Peyer's patch (tissue), 4 donors: Measurements from ENCODE around the gene TANC2. TPM values are rescaled to one million over a fixed set of nuclear protein-coding genes. Genes with fewer than 3 reads are reported as not detected.

ENCODE experiments used
- DNase-seq, 3 donors: peaks; one replicate each; pipeline ENCODE4 v3.0.0-alpha.2; 2017 to 2019
- H3K27ac ChIP-seq, 4 donors: fragments of 200-600 bp; sonication (generic); one replicate each; pipeline ENCODE4 v1.5.1; 2016 to 2019
- H3K27me3 ChIP-seq, 2 donors: fragments of 200-600 bp; sonication (generic); one replicate each; pipeline ENCODE4 v1.5.1; 2019
- H3K36me3 ChIP-seq, 3 donors: fragments of 200-600 bp; sonication (generic); one replicate each; pipeline ENCODE4 v1.5.1; 2016 to 2019
- H3K4me1 ChIP-seq, 4 donors: fragments of 200-600 bp; sonication (generic); one replicate each; pipeline ENCODE4 v1.5.1; 2016 to 2019
- H3K4me3 ChIP-seq, 4 donors: fragments of 200-600 bp; sonication (generic); 1 replicate in 3 of 4; 2 replicates in 1 of 4; pipeline ENCODE4 v1.5.1; 2016 to 2019; ENCODE audit warnings: mild to moderate bottlenecking in 1 of 4
- H3K9me3 ChIP-seq, 4 donors: fragments of 200-600 bp; sonication (generic); one replicate each; pipeline ENCODE4 v1.5.1; 2016 to 2019; ENCODE audit warnings: mild to moderate bottlenecking in 1 of 4
- POLR2A ChIP-seq, 2 donors: fragments of 450-650 bp; IDR thresholded peaks; one replicate each; pipeline ENCODE4 v1.5.1; 2017; ENCODE audit warnings: antibody characterized with exemption in 2 of 2, mild to moderate bottlenecking in 2 of 2, moderate library complexity in 2 of 2
- total RNA-seq, 4 donors: library from RNA; depleted of rRNA; stranded (reverse); fragments of >200 nt; gene quantifications; one replicate each; pipeline ENCODE4 v1.1.0, GENCODE V29; 2016
- TF ChIP-seq, protein P1 (sequence below), 6 experiments: fragments of 450-650 bp in 4 of 6; fragments of 200-600 bp in 2 of 6; sonication (generic) in 1 of 6; IDR thresholded peaks; one replicate each; pipeline ENCODE4 v1.5.1; 2017 to 2019; ENCODE audit warnings: antibody characterized with exemption in 6 of 6, mild to moderate bottlenecking in 3 of 6, moderate library complexity in 1 of 6

The TANC2 gene
- total RNA-seq, result 10 to 100 TPM in 2 of 4 donors, 1 to 10 TPM in 2; 3.2 to 21.5 (median 7.8) TPM

DNA sequence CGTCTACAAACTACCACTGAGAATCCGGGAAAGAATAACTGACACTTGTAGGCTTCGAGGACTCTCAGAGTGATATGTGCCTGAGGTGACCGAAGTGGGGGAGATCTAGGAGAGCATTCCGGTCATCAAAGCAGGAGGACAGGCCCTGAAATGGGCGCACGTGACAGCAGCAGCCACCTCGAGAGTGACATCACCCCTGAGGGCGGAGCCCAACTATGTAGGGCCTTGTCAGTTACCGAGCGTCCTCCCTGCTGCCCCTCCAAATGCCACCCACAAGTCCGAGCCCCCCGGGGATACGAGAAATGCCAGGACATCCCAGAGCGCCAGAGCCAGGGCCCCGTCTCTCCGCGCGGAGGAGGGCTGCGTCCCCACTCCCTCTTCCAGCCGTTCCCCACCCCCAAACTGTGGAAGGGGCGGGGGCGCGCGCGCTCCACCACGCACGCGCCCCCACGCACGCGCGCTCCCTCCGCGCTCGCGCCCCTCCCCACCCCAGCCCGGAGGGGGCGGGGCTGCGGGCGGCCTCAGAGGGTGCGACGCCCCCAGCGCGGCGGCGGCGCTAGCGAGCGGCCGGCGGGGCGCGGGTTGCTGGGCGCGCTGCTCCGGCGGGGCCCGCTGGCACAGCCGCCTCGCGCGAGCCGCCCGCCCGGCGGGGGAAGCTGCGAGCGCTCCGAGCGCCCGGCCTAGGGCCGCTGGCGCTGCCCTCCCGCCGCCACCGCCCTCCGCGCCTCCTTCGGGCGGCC, at the start of gene TANC2:
TANC2 (plus strand) TSS at position 550 of the 740 bp plus-strand sequence. CDS start 43,325 bp downstream, outside the sequence.
- no peaks in the 10 kb centered on the region for H3K36me3 ChIP-seq
- H3K9me3 ChIP-seq, result no peaks in the 10 kb centered on the region
- no peak for TF ChIP-seq POLR2A (IDR thresholded peaks at IDR 0.05)
- TF ChIP-seq, protein P1, sequence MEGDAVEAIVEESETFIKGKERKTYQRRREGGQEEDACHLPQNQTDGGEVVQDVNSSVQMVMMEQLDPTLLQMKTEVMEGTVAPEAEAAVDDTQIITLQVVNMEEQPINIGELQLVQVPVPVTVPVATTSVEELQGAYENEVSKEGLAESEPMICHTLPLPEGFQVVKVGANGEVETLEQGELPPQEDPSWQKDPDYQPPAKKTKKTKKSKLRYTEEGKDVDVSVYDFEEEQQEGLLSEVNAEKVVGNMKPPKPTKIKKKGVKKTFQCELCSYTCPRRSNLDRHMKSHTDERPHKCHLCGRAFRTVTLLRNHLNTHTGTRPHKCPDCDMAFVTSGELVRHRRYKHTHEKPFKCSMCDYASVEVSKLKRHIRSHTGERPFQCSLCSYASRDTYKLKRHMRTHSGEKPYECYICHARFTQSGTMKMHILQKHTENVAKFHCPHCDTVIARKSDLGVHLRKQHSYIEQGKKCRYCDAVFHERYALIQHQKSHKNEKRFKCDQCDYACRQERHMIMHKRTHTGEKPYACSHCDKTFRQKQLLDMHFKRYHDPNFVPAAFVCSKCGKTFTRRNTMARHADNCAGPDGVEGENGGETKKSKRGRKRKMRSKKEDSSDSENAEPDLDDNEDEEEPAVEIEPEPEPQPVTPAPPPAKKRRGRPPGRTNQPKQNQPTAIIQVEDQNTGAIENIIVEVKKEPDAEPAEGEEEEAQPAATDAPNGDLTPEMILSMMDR (IDR thresholded peaks at IDR 0.05), result no peak
- no peaks in the 10 kb centered on the region for H3K27me3 ChIP-seq
- peak within 1 kb of the TSS; percentile 77 to 91 (median 83) for H3K27ac ChIP-seq
- DNase-seq, result peak; percentile 75 to 93 (median 76)
- peaks cover 0 to 18% (median 4%) of the 10 kb centered on the region in 4 donors for H3K4me1 ChIP-seq
- peak within 1 kb of the TSS; percentile 55 to 93 (median 74) for H3K4me3 ChIP-seq

DNA sequence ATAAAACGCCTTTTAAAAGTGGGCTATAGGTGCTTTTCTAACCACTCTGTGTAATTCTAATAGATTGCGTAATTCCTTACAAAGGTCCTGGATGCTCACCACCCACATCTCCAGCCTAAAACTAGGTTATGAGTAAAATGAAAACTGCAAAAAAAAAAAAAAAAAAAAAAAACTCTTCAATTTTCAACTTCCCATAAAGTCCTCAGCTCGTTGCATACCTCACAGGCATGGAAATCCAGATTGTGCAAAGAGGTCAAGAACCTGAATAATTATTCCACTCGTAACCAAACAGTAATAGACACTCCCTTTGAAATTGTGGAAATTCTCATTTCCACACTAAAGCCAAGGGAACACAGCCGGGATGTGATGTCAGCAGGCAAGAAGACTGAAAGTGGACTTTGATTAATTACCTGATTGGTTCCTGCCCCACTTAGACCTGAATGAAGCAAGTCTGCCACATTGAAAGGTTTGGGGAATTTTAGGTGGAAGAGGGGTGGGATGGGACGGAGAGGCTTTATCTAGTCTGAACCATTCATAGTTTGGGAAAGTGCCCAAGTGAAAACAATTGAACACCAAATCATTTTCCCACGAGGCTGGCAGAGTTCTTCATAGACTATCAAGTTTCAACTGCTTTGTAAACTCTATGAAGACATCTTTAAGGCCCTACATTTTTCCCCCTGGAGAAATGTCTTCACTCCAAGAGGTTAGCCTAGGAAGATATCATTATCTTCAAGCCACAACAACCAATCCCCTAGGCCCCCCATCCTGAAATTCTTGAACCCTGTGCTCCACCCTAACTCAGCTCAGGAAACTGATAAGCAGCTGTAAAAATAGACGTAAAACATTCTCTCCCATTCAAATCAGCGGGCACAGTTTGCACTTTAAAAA, 49.1 kb upstream of the TANC2 start:
- no peak for DNase-seq
- H3K36me3 ChIP-seq, result no peaks in the 10 kb centered on the region

DNA sequence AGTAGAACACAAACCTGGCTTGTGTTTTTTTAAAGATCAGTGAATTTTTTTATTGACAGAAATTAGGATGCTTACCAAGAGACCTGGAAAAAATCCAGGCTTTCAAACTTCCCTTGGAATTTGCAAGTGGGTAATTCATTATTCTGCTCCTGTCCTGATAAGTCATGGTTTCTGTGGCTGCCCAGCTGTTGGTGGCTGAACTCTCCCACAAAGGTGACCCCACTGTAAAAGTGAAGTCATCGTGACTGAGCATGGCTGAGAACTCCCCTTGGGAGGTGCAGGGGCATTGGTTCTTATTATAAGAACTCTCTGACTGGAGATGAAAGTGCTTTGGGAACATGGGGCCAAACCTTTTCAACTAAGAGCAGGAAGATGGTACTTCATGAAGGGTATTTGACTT, 46.6 kb upstream of the TANC2 start:
- Histone ChIP-seq H3K4me1 (no peaks in the 10 kb centered on the region), H3K9me3 (no peaks in the 10 kb centered on the region), H3K4me3 (no peak overlapping the region), H3K27ac (no peak overlapping the region), H3K36me3 (no peaks in the 10 kb centered on the region), H3K27me3 (no peaks in the 10 kb centered on the region)
- no peak for DNase-seq
- no peak for TF ChIP-seq POLR2A (IDR thresholded peaks at IDR 0.05)
- TF ChIP-seq, protein P1 (IDR thresholded peaks at IDR 0.05), result no peak

More for the DNA sequence above, 49.1 kb upstream of the TANC2 start:
- no peaks in the 10 kb centered on the region for H3K4me1 ChIP-seq
- H3K4me3 ChIP-seq, result no peak overlapping the region
- H3K9me3 ChIP-seq, result no peaks in the 10 kb centered on the region
- H3K27me3 ChIP-seq, result no peaks in the 10 kb centered on the region
- no peak overlapping the region for H3K27ac ChIP-seq
- no peak for TF ChIP-seq POLR2A (IDR thresholded peaks at IDR 0.05)
- TF ChIP-seq, protein P1 (IDR thresholded peaks at IDR 0.05), result no peak

DNA sequence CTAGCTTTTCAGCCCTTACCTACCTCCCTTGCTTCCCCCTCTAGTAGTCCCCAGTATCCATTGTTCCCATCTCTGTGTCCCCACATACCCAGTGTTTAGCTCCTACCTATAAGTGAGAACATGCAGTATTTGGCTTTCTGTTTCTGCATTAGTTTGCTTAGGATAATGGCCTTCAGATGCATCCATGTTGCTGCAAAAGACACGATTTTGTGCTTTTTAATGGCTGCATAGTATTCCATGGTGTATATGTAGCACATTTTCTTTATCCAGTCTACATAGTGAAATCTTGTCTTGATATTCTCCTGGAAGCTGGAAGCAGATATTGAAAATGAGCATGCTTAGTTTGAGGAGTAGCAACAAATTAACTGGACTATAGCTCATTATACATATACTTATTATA, 45.7 kb upstream of the TANC2 start:
- H3K9me3 ChIP-seq, result no peaks in the 10 kb centered on the region
- no peaks in the 10 kb centered on the region for H3K27me3 ChIP-seq
- no peak for DNase-seq
- no peak overlapping the region for H3K4me3 ChIP-seq
- H3K27ac ChIP-seq, result no peak overlapping the region
- no peaks in the 10 kb centered on the region for H3K36me3 ChIP-seq
- no peaks in the 10 kb centered on the region for H3K4me1 ChIP-seq
- no peak for TF ChIP-seq POLR2A (IDR thresholded peaks at IDR 0.05)
- TF ChIP-seq, protein P1 (IDR thresholded peaks at IDR 0.05), result no peak

DNA sequence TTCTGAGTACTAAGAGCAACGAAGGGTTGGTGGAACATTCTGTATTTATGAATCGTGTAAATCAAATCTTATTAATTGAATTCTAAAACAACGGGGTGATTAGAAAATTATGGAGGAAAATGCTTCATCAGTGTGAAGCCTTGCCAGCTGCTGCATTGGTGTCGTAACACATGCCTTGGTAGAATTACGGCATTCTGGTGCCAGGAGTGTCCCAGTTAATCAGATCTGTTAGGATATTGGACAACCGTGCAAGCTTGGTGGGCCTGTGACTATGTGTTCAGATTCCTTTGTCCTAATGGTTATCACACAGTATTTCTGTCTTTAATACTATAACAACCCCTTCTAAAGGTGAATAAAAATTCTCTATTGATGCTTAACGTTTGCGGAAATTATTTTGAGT, 44.2 kb upstream of the TANC2 start:
- no peaks in the 10 kb centered on the region for H3K9me3 ChIP-seq
- H3K36me3 ChIP-seq, result no peaks in the 10 kb centered on the region
- H3K27ac ChIP-seq, result no peak overlapping the region
- H3K27me3 ChIP-seq, result no peaks in the 10 kb centered on the region
- no peak for DNase-seq
- no peaks in the 10 kb centered on the region for H3K4me1 ChIP-seq
- no peak overlapping the region for H3K4me3 ChIP-seq
- TF ChIP-seq, protein P1 (IDR thresholded peaks at IDR 0.05), result no peak
- TF ChIP-seq POLR2A (IDR thresholded peaks at IDR 0.05), result no peak
